ENCODE measurements around the gene CREB3L2.

GRCh38 chr7:138033241-138033640, 31.4 kb upstream of the CREB3L2 start:
- TF ChIP-seq POLR2A (IDR thresholded peaks at IDR 0.05) (no peak), CTCF (IDR thresholded peaks at IDR 0.05 in 4 of 5, conservative IDR thresholded peaks at IDR 0.05 in 1 of 5) (no peak)
